ENCODE measurements around the gene TRIO. TPM values are rescaled to one million over a fixed set of nuclear protein-coding genes. Genes with fewer than 3 reads are reported as not detected.

TRIO gene
- total RNA-seq, 1 experiment from 2014 or later, result 68.4 TPM

DNA sequence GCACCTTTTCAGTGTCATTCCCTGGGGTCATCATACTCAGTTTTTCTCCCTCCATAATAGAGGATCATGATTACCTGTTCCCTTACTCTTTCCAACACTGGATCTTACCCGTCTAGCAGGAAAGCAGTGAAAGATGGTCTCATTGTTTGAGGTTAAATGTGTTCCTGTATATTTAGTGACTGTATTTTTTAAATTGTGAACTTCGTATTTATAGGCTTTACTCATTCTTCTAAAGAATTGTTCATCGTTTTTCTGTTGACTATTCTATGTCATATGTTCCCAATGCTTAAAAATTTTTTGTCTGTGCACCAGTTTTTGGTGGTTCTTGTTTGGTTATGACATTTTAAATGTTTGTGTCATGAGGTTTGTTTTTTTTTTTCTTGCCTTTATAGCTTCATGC, 233.6 kb downstream of the TRIO start:
- H3K36me3 ChIP-seq (ENCODE audit: control insufficient read depth in 1 of 2, insufficient read depth in 2 of 2, low read length in 2 of 2), result peaks cover 23 to 32% of the 10 kb centered on the region in 2 experiments; a peak in 3 of 4 replicates
- no peak overlapping the region for H2AFZ ChIP-seq (ENCODE audit: low read depth, low read length, poor library complexity, severe bottlenecking)
- RAD21 ChIA-PET (ENCODE audit: low non-redundant PET in 1 of 2, low total read pairs in 2 of 2, uncharacterized antibody in 2 of 2, unreplicated experiment in 2 of 2), result no interaction called here
- POLR2A ChIA-PET, result no interaction called here
- H3K4me3 ChIP-seq (replicated peaks in 1 of 2; ENCODE audit: low read depth in 1 of 2, low read length in 2 of 2), result no peak overlapping the region
- no peak for TF ChIP-seq CTCF (IDR thresholded peaks at IDR 0.05 in 2 of 3, conservative IDR thresholded peaks at IDR 0.05 in 1 of 3; ENCODE audit: borderline replicate concordance in 1 of 3, insufficient read depth in 1 of 3, low read depth in 2 of 3, low read length in 2 of 3)
- no peak for TF ChIP-seq POLR2A (IDR thresholded peaks at IDR 0.05; ENCODE audit: borderline replicate concordance, extremely low read depth, insufficient read depth, insufficient read length)
- TF ChIP-seq CBX3 (IDR thresholded peaks at IDR 0.05; ENCODE audit: low read depth), result no peak
- no peaks in the 10 kb centered on the region for H3K9me2 ChIP-seq (ENCODE audit: insufficient read depth)
- no peaks in the 10 kb centered on the region for H3K4me1 ChIP-seq (ENCODE audit: control insufficient read depth in 1 of 2, insufficient read depth in 2 of 2, low read length in 2 of 2)
- BruUV-seq (replicated peaks), result no TSS peak
- CTCF ChIA-PET, result interaction anchor here (0.7 kb wide), 1 partner anchor 25 kb away, joined by 3 read pairs; no protein-coding TSS in a partner anchor
- H3K9me3 ChIP-seq (ENCODE audit: control insufficient read depth in 1 of 2, insufficient read depth in 1 of 2, low read depth in 1 of 2, low read length in 2 of 2), result no peaks in the 10 kb centered on the region
- DNase-seq (ENCODE audit: low read depth, low spot score) (no peak), ATAC-seq (no peak)
- no peak overlapping the region for H3K27ac ChIP-seq (ENCODE audit: low read depth, low read length)
- H3K4me2 ChIP-seq (ENCODE audit: low read length), result no peak overlapping the region
- no peak overlapping the region for H3K9ac ChIP-seq (ENCODE audit: low read length)
- H4K20me1 ChIP-seq (ENCODE audit: insufficient read depth), result no peaks in the 10 kb centered on the region
- H3K79me2 ChIP-seq (ENCODE audit: insufficient read depth, low read length), result no peaks in the 10 kb centered on the region
- intact Hi-C loops (cut with micrococcal nuclease), result no loop called here
- no peaks in the 10 kb centered on the region for H3K27me3 ChIP-seq (ENCODE audit: insufficient read depth, low read length)

GRCh38 chr5:14379739-14380497, 236.8 kb downstream of the TRIO start:
- ChIA-PET RAD21 (ENCODE audit: low non-redundant PET in 1 of 2, low total read pairs in 2 of 2, uncharacterized antibody in 2 of 2, unreplicated experiment in 2 of 2) (no interaction called here), POLR2A (no interaction called here), CTCF (no interaction called here)
- ATAC-seq, result no peak; the same call in 1 of the 2 replicates
- H3K9me2 ChIP-seq (ENCODE audit: insufficient read depth), result no peaks in the 10 kb centered on the region
- TF ChIP-seq FOSL1 (IDR thresholded peaks at IDR 0.05; ENCODE audit: low read depth) (no peak), EZH2 (IDR thresholded peaks at IDR 0.05) (no peak), POLR2A (IDR thresholded peaks at IDR 0.05; ENCODE audit: borderline replicate concordance, extremely low read depth, insufficient read depth, insufficient read length) (no peak), SRF (IDR thresholded peaks at IDR 0.05; ENCODE audit: low read depth) (no peak), SIN3A (IDR thresholded peaks at IDR 0.05; ENCODE audit: low read depth) (no peak), SP1 (IDR thresholded peaks at IDR 0.05; ENCODE audit: low read depth) (no peak), ZFX (IDR thresholded peaks at IDR 0.05) (no peak), EZH2phosphoT487 (IDR thresholded peaks at IDR 0.05; ENCODE audit: borderline replicate concordance) (no peak), EGR1 (IDR thresholded peaks at IDR 0.05; ENCODE audit: low read depth) (no peak)
- H2AFZ ChIP-seq (ENCODE audit: low read depth, low read length, poor library complexity, severe bottlenecking), result no peak overlapping the region
- no peaks in the 10 kb centered on the region for H3K27me3 ChIP-seq (ENCODE audit: insufficient read depth, low read length)
- H3K36me3 ChIP-seq (ENCODE audit: control insufficient read depth in 1 of 2, insufficient read depth in 2 of 2, low read length in 2 of 2), result peaks cover 22 to 40% of the 10 kb centered on the region in 2 experiments; a peak in 3 of 4 replicates
- H3K4me3 ChIP-seq (replicated peaks in 1 of 2; ENCODE audit: low read depth in 1 of 2, low read length in 2 of 2), result no peak overlapping the region
- H3K9ac ChIP-seq (ENCODE audit: low read length), result no peak overlapping the region
- H3K4me2 ChIP-seq (ENCODE audit: low read length), result no peak overlapping the region
- H3K79me2 ChIP-seq (ENCODE audit: insufficient read depth, low read length), result no peaks in the 10 kb centered on the region
- DNase-seq (ENCODE audit: low read depth, low spot score), result no peak
- no peak overlapping the region for H3K27ac ChIP-seq (ENCODE audit: low read depth, low read length)
- no peaks in the 10 kb centered on the region for H3K9me3 ChIP-seq (ENCODE audit: control insufficient read depth in 1 of 2, insufficient read depth in 1 of 2, low read depth in 1 of 2, low read length in 2 of 2)
- H3K4me1 ChIP-seq (ENCODE audit: control insufficient read depth in 1 of 2, insufficient read depth in 2 of 2, low read length in 2 of 2), result no peaks in the 10 kb centered on the region
- no TSS peak for BruUV-seq (replicated peaks)
- intact Hi-C loops (cut with micrococcal nuclease), result no loop called here
- H4K20me1 ChIP-seq (ENCODE audit: insufficient read depth), result no peaks in the 10 kb centered on the region

Data from HCT116 (cell line).